ENCODE results near the gene PLXDC1. TPM values are rescaled to one million over a fixed set of nuclear protein-coding genes. Genes with fewer than 3 reads are reported as not detected.

PLXDC1 gene
- total RNA-seq, 1 experiment from 2014 or later = not detected

DNA sequence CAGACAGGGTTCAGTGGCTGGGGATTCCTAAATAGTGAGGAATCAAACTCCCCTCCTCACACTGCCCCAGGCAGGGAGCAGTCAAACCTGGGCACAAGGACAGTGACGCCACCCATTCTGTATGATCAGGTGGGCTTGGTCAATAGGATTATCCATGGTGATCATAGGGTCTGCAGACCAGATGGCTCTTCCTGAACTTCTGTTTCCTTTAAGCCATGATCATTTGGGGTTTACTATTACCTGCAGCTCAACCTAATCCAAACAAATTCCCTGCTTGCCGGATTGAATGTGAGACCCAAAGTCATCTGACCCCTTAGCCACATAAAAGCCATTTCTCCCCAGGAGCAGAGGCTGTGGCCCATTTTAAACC is 54.3 kb downstream of the PLXDC1 start:
- in situ Hi-C loops (cut with HindIII; ENCODE audit: low pct_unique_long_range_greater_than_20kb, low sequenced_read_pairs) (no loop called here), intact Hi-C loops (cut with micrococcal nuclease; ENCODE audit: unreplicated experiment) (no loop called here)
- Histone ChIP-seq H3K4me3 (ENCODE audit: low read depth in 2 of 2, low read length in 2 of 2) (no peak overlapping the region), H3K4me1 (ENCODE audit: control insufficient read depth, insufficient read depth, low read length) (no peaks in the 10 kb centered on the region), H3K36me3 (ENCODE audit: control insufficient read depth, insufficient read depth, low read length) (no peaks in the 10 kb centered on the region), H3K27me3 (ENCODE audit: control insufficient read depth, insufficient read depth, low read length) (no peaks in the 10 kb centered on the region), H3K9me3 (ENCODE audit: control insufficient read depth, insufficient read depth, low read depth, low read length) (no peaks in the 10 kb centered on the region), H3K27ac (ENCODE audit: low read length) (no peak overlapping the region)
- no peak for TF ChIP-seq TCF7L2 (IDR thresholded peaks at IDR 0.05; ENCODE audit: low read depth, low read length)
- TF ChIP-seq, protein P1, sequence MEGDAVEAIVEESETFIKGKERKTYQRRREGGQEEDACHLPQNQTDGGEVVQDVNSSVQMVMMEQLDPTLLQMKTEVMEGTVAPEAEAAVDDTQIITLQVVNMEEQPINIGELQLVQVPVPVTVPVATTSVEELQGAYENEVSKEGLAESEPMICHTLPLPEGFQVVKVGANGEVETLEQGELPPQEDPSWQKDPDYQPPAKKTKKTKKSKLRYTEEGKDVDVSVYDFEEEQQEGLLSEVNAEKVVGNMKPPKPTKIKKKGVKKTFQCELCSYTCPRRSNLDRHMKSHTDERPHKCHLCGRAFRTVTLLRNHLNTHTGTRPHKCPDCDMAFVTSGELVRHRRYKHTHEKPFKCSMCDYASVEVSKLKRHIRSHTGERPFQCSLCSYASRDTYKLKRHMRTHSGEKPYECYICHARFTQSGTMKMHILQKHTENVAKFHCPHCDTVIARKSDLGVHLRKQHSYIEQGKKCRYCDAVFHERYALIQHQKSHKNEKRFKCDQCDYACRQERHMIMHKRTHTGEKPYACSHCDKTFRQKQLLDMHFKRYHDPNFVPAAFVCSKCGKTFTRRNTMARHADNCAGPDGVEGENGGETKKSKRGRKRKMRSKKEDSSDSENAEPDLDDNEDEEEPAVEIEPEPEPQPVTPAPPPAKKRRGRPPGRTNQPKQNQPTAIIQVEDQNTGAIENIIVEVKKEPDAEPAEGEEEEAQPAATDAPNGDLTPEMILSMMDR (IDR thresholded peaks at IDR 0.05) = no peak
- no peak for TF ChIP-seq REST (IDR thresholded peaks at IDR 0.05; ENCODE audit: insufficient read depth in 1 of 2, low read depth in 2 of 2, low read length in 1 of 2)
- TF ChIP-seq POLR2AphosphoS5 (IDR thresholded peaks at IDR 0.05; ENCODE audit: low read depth, low read length) = no peak
- DNase-seq (ENCODE audit: low read depth, low spot score) = no peak
- no TSS peak for BruUV-seq (replicated peaks)
- CTCF ChIA-PET = interaction anchor here (0.9 kb wide), 1 partner anchor 78 kb away, joined by 3 read pairs; no protein-coding TSS in a partner anchor
- no peak for ATAC-seq
- POLR2A ChIA-PET = interaction anchor here (0.6 kb wide), 1 partner anchor 218 kb away, joined by 4 read pairs; no protein-coding TSS in a partner anchor

GRCh38 chr17:39096508-39097149 is 54.8 kb downstream of the PLXDC1 start:
- in situ Hi-C loops (cut with HindIII; ENCODE audit: low pct_unique_long_range_greater_than_20kb, low sequenced_read_pairs) (no loop called here), intact Hi-C loops (cut with micrococcal nuclease; ENCODE audit: unreplicated experiment) (no loop called here)
- ChIA-PET CTCF (no interaction called here), POLR2A (no interaction called here)
- no peak overlapping the region for H3K27ac ChIP-seq (ENCODE audit: low read length)
- TF ChIP-seq REST (IDR thresholded peaks at IDR 0.05; ENCODE audit: insufficient read depth in 1 of 2, low read depth in 2 of 2, low read length in 1 of 2) = no peak
- TF ChIP-seq TCF7L2 (IDR thresholded peaks at IDR 0.05; ENCODE audit: low read depth, low read length) = no peak
- TF ChIP-seq, protein P1 (IDR thresholded peaks at IDR 0.05) = no peak
- TF ChIP-seq POLR2AphosphoS5 (IDR thresholded peaks at IDR 0.05; ENCODE audit: low read depth, low read length) = no peak
- TF ChIP-seq SIN3A (IDR thresholded peaks at IDR 0.05; ENCODE audit: borderline replicate concordance, insufficient read depth, low read depth, low read length) = no peak
- DNase-seq (ENCODE audit: low read depth, low spot score) (no peak), ATAC-seq (no peak)
- no peaks in the 10 kb centered on the region for H3K9me3 ChIP-seq (ENCODE audit: control insufficient read depth, insufficient read depth, low read depth, low read length)
- no TSS peak for BruUV-seq (replicated peaks)
- no peaks in the 10 kb centered on the region for H3K27me3 ChIP-seq (ENCODE audit: control insufficient read depth, insufficient read depth, low read length)
- no peak overlapping the region for H3K4me3 ChIP-seq (ENCODE audit: low read depth in 2 of 2, low read length in 2 of 2)
- no peaks in the 10 kb centered on the region for H3K4me1 ChIP-seq (ENCODE audit: control insufficient read depth, insufficient read depth, low read length)
- H3K36me3 ChIP-seq (ENCODE audit: control insufficient read depth, insufficient read depth, low read length) = no peaks in the 10 kb centered on the region

Measured in Panc1 (cell line).